K562 (cell line): ENCODE data around the gene MICOS13. TPM values are rescaled to one million over a fixed set of nuclear protein-coding genes. Genes with fewer than 3 reads are reported as not detected.

ENCODE experiments used
- ATAC-seq: fragments of 200-7000 bp; cut with Tn5 transposase; 3 replicates; pipeline ENCODE4 v1.9.1; 2020; ENCODE audit warnings: moderate library complexity
- BruUV-seq: library from RNA; stranded (reverse); fragments of 400-500 nt; replicated peaks from 2 replicates; lab custom pipeline; 2021; lab: Mats Ljungman, UMichigan
- CTCF ChIA-PET: fragments of 300-600 bp; formaldehyde crosslinking; extraction: SDS; loops from one replicate; lab custom pipeline; 2021; ENCODE audit warnings: low intra/inter-chr PET ratio; lab: Yijun Ruan, JAX
- POLR2A ChIA-PET: fragments of 300-600, 350-650 bp; sonication (Branson Sonifier 250); formaldehyde crosslinking; extraction: SDS; loops from one replicate; lab custom pipeline; 2021; ENCODE audit warnings: antibody characterized with exemption, inconsistent platforms; lab: Yijun Ruan, JAX
- DNase-seq, 4 experiments: peaks; one replicate each; pipeline versions ENCODE4 v3.0.0 to v3.0.0-alpha.2; 2011 to 2018; ENCODE audit warnings: low spot score in 3 of 4, mixed read lengths in 3 of 4; ENCODE audit errors: extremely low read depth in 1 of 4
- FAIRE-seq: peaks from 2 replicates; lab custom pipeline; 2011; peaks lifted over from hg19 to GRCh38; lab: Jason Lieb, UNC
- H2AFZ ChIP-seq: 2 replicates; pipeline ENCODE4 v1.6.0; 2011; ENCODE audit warnings: low read depth, low read length, control low read depth, inconsistent platforms
- H3K27ac ChIP-seq: fragments of 200-600 bp; 3 replicates; pipeline ENCODE4 v1.8.0; 2011; ENCODE audit warnings: low read depth, mild to moderate bottlenecking, control low read depth, inconsistent platforms, low read length, moderate library complexity, mixed read lengths; ENCODE audit errors: extremely low read depth
- H3K27me3 ChIP-seq, 2 experiments: fragments of 300-600 bp in 1 of 2; 2 replicates in 1 of 2; 3 replicates in 1 of 2; pipeline versions ENCODE4 v1.6.0 to v1.8.0; 2011; ENCODE audit warnings: inconsistent platforms in 2 of 2, low read length in 2 of 2, mild to moderate bottlenecking in 1 of 2, mixed read lengths in 1 of 2, moderate library complexity in 1 of 2; ENCODE audit not compliant: control insufficient read depth in 2 of 2, insufficient read depth in 2 of 2
- H3K36me3 ChIP-seq: fragments of 300-600 bp; 3 replicates; pipeline ENCODE4 v1.8.0; 2011; ENCODE audit warnings: mild to moderate bottlenecking, low read length, inconsistent platforms; ENCODE audit not compliant: control insufficient read depth, insufficient read depth
- H3K4me1 ChIP-seq, 2 experiments: fragments of 200-600 bp in 1 of 2; replicated peaks in 1 of 2; 2 replicates in 1 of 2; 3 replicates in 1 of 2; pipeline versions ENCODE4 v1.5.1 to v1.8.0; 2011; ENCODE audit warnings: inconsistent platforms in 2 of 2, low read length in 2 of 2, mild to moderate bottlenecking in 1 of 2, mixed read lengths in 1 of 2, moderate library complexity in 1 of 2; ENCODE audit not compliant: control insufficient read depth in 2 of 2, insufficient read depth in 2 of 2
- H3K4me2 ChIP-seq: 2 replicates; pipeline ENCODE4 v1.6.1; 2011; ENCODE audit warnings: low read length, control low read depth, inconsistent platforms, mixed read lengths; ENCODE audit not compliant: insufficient read depth
- H3K4me3 ChIP-seq: fragments of 200-600 bp; sonication (generic), shearing (Covaris generic); 2 replicates; pipeline ENCODE4 v1.5.1; 2016; ENCODE audit warnings: control low read depth, inconsistent platforms
- H3K79me2 ChIP-seq: fragments of 200-600 bp; 3 replicates; pipeline ENCODE4 v1.8.0; 2011; ENCODE audit warnings: low read length, inconsistent platforms; ENCODE audit not compliant: control insufficient read depth, insufficient read depth
- H3K9ac ChIP-seq, 2 experiments: 2 replicates each; pipeline versions ENCODE4 v1.6.0 to v1.6.1; 2011; ENCODE audit warnings: low read depth in 2 of 2, low read length in 2 of 2, control low read depth in 1 of 2, inconsistent platforms in 1 of 2, mild to moderate bottlenecking in 1 of 2, mixed read lengths in 1 of 2; ENCODE audit not compliant: insufficient read depth in 1 of 2
- H3K9me1 ChIP-seq: one replicate; pipeline ENCODE4 v1.6.0; 2011; ENCODE audit warnings: inconsistent platforms, mild to moderate bottlenecking, low read length, moderate library complexity; ENCODE audit not compliant: control insufficient read depth, insufficient read depth
- H3K9me3 ChIP-seq: replicated peaks from 2 replicates; pipeline ENCODE4 v1.5.1; 2011; ENCODE audit warnings: low read depth, low read length, inconsistent platforms; ENCODE audit not compliant: control insufficient read depth, insufficient read depth
- H4K20me1 ChIP-seq: replicated peaks from 2 replicates; pipeline ENCODE4 v1.6.1; 2011; ENCODE audit warnings: low read length, inconsistent platforms, mixed read lengths; ENCODE audit not compliant: control insufficient read depth, insufficient read depth
- BCLAF1 ChIP-seq, 2 experiments: fragments of 450-650 bp in 1 of 2; IDR thresholded peaks; 2 replicates each; pipeline ENCODE4 v1.6.1; 2011 to 2017; ENCODE audit warnings: low read depth in 2 of 2, antibody characterized with exemption in 1 of 2, borderline replicate concordance in 1 of 2, low read length in 1 of 2, mild to moderate bottlenecking in 1 of 2, mixed read lengths in 1 of 2; ENCODE audit not compliant: control insufficient read depth in 1 of 2
- CHAMP1 ChIP-seq: fragments of 450-650 bp; IDR thresholded peaks from 2 replicates; pipeline ENCODE4 v1.6.1; 2016; ENCODE audit warnings: mild to moderate bottlenecking
- CREB3 ChIP-seq: fragments of 450-650 bp; conservative IDR thresholded peaks from 2 replicates; pipeline ENCODE4 v1.6.1; 2016; ENCODE audit warnings: missing genetic modification characterization, low read depth, mild to moderate bottlenecking, missing compliant biosample characterization, moderate library complexity
- DIDO1 ChIP-seq: fragments of 450-650 bp; IDR thresholded peaks from 2 replicates; pipeline ENCODE4 v1.6.1; 2016; ENCODE audit warnings: low read depth, missing biosample characterization, missing genetic modification characterization
- E2F3 ChIP-seq: fragments of 250-450 bp; sonication (Bioruptor Pico); IDR thresholded peaks from 2 replicates; pipeline ENCODE4 v1.4.0; 2020; ENCODE audit warnings: mild to moderate bottlenecking
- ELK1 ChIP-seq: sonication (generic); formaldehyde crosslinking; IDR thresholded peaks from 2 replicates; pipeline ENCODE4 v1.8.1; 2022; ENCODE audit warnings: missing genetic modification reagents
- MAZ ChIP-seq, 2 experiments: fragments of 450-650 bp in 1 of 2; sonication (generic) in 1 of 2; formaldehyde crosslinking; IDR thresholded peaks in 1 of 2; conservative IDR thresholded peaks in 1 of 2; 2 replicates each; pipeline versions ENCODE4 v1.4.0 to v1.5.0; 2020; ENCODE audit warnings: mild to moderate bottlenecking in 1 of 2, missing genetic modification reagents in 1 of 2
- PHF21A ChIP-seq: fragments of 450-650 bp; IDR thresholded peaks from 2 replicates; pipeline ENCODE4 v1.6.1; 2017; ENCODE audit warnings: low read depth, borderline replicate concordance
- RHOXF2B ChIP-seq: fragments of 250-450 bp; sonication (Bioruptor Pico); conservative IDR thresholded peaks from 2 replicates; pipeline ENCODE4 v1.5.1; 2021
- SREBF2 ChIP-seq: sonication (generic); formaldehyde crosslinking; IDR thresholded peaks from 2 replicates; pipeline ENCODE4 v1.4.0; 2020; ENCODE audit warnings: mild to moderate bottlenecking, missing genetic modification reagents
- TBL1XR1 ChIP-seq, 2 experiments: IDR thresholded peaks; 2 replicates each; pipeline ENCODE4 v1.6.1; 2012; ENCODE audit warnings: improper control_type of control experiment in 2 of 2, low read length in 2 of 2, mild to moderate bottlenecking in 1 of 2
- WGBS: fragments of 100-300 bp; shearing (Covaris generic); methylation state at CpG from one replicate; pipeline ENCODE4 v1.1.6; 2016; ENCODE audit warnings: low coverage, mixed read lengths; ENCODE audit not compliant: insufficient coverage; ENCODE audit errors: missing lambda C conversion rate; 5-methylcytosine and 5-hydroxymethylcytosine counted together
- in situ Hi-C: fragments of 300-500 bp; cut with MboI; formaldehyde crosslinking; loops from 4 replicates; pipeline ENCODE4 v1.15.0; 2018; ENCODE audit warnings: inconsistent platforms, mixed read lengths
- intact Hi-C: fragments of 100-400 bp; cut with micrococcal nuclease; formaldehyde crosslinking; loops from 2 replicates; pipeline ENCODE4 v1.14.2; 2022
- polyA plus RNA-seq, 8 experiments: library from polyadenylated mRNA; depleted of rRNA in 4 of 8; stranded (reverse) in 5 of 8; unstranded in 3 of 8; fragments of >200 nt; fragmentation: Nextera tagmentation in 2 of 8; fragmentation: Illumina TruSeq in 1 of 8; extraction: Ambion mirVana in 2 of 8; extraction: Trizol in 1 of 8; gene quantifications; 2 replicates each; pipeline versions ENCODE4 v1.2.1 to v1.2.3, GENCODE V29; 2011 to 2014; ENCODE audit warnings: inconsistent platforms in 1 of 8, missing spikeins in 1 of 8
- total RNA-seq, 7 experiments: library from RNA; depleted of rRNA in 6 of 7; stranded (reverse); fragments of >200 nt in 6 of 7; fragmentation: Illumina TruSeq in 2 of 7; extraction: Trizol in 2 of 7; gene quantifications; 2 replicates each; pipeline versions ENCODE4 v1.2.1 to v1.2.3, GENCODE V29; 2011 to 2021; ENCODE audit warnings: low replicate concordance in 1 of 7

The MICOS13 gene
- total and polyA plus RNA-seq, 9 of the 15 experiments (the other 6 are each of a cell fraction or from before 2014, with no cell fraction given), result 15.5 to 220 (median 49.4) TPM

GRCh38 chr19:5644037-5644436 lies 36.3 kb downstream of the MICOS13 start:
- peaks cover 90% of the 10 kb centered on the region for H3K36me3 ChIP-seq
- no peaks in the 10 kb centered on the region for H3K27me3 ChIP-seq
- in situ Hi-C loops, result no loop called here
- DNase-seq (no peak), ATAC-seq (no peak), FAIRE-seq (no peak)
- no peaks in the 10 kb centered on the region for H3K9me3 ChIP-seq
- peaks cover 29% of the 10 kb centered on the region for H4K20me1 ChIP-seq
- ChIA-PET CTCF (no interaction called here), POLR2A (interaction anchor here (0.8 to 1.1 kb wide), 2 partner anchors 9 to 39 kb away, joined by 3 to 4 read pairs; no protein-coding TSS in a partner anchor)
- peaks cover 79% of the 10 kb centered on the region for H3K79me2 ChIP-seq
- intact Hi-C loops, result no loop called here
- no peak overlapping the region for H3K27ac ChIP-seq
- H3K9me1 ChIP-seq, result peaks cover 8% of the 10 kb centered on the region
- H3K4me3 ChIP-seq, result no peak overlapping the region
- 97% methylated on average over 2 of the region's 2 CpGs for WGBS
- BruUV-seq, result no TSS peak
- no peak overlapping the region for H3K9ac ChIP-seq
- no peaks in the 10 kb centered on the region for H3K4me1 ChIP-seq
- H2AFZ ChIP-seq, result no peak overlapping the region
- H3K4me2 ChIP-seq, result no peak overlapping the region
- no peak for TF ChIP-seq CREB3
- TF ChIP-seq SREBF2 (CRISPR knock-in tag), result no peak
- no peak for TF ChIP-seq E2F3 (CRISPR knock-in tag)
- no peak for TF ChIP-seq DIDO1 (tag)
- TF ChIP-seq ELK1 (CRISPR knock-in tag), result no peak
- TF ChIP-seq BCLAF1 (IDR thresholded peaks at IDR 0.05; ENCODE audit: borderline replicate concordance in 1 of 2, control insufficient read depth in 1 of 2, low read depth in 2 of 2, low read length in 1 of 2), result no peak
- no peak for TF ChIP-seq CHAMP1
- no peak for TF ChIP-seq RHOXF2B (CRISPR knock-in tag)
- TF ChIP-seq TBL1XR1 (IDR thresholded peaks at IDR 0.05; ENCODE audit: low read length in 2 of 2), result no peak
- no peak for TF ChIP-seq PHF21A
- TF ChIP-seq MAZ (CRISPR knock-in tag; conservative IDR thresholded peaks at IDR 0.05 in 1 of 2, IDR thresholded peaks at IDR 0.05 in 1 of 2), result no peak
